ENCODE results near the gene KDF1.

GRCh38 chr1:26900815-26901511, 59.3 kb downstream of the KDF1 start:
- TF ChIP-seq CTCF (IDR thresholded peaks at IDR 0.05): no peak
- no peak for TF ChIP-seq POLR2A (IDR thresholded peaks at IDR 0.05)

All from right lobe of liver (tissue), 4 donors.